HG02938 (cell line): ENCODE measurements around the gene HSPH1.

Experiments
- ATAC-seq: cut with Tn5 transposase; IDR thresholded peaks from one replicate; pipeline ENCODE4 v1.9.1; 2021; ENCODE audit warnings: mild to moderate bottlenecking, moderate library complexity; ENCODE audit not compliant: unreplicated experiment

The HSPH1 gene

GRCh38 chr13:31133621-31134020, 28.1 kb downstream of the HSPH1 start:
- ATAC-seq: no peak

- no peak for ATAC-seq
Observed at GRCh38 chr13:31131470-31131961, 30.2 kb downstream of the HSPH1 start.

GRCh38 chr13:31129419-31129818, 32.3 kb downstream of the HSPH1 start:
- ATAC-seq: no peak

GRCh38 chr13:31124204-31124603, 37.5 kb downstream of the HSPH1 start:
- no peak for ATAC-seq

GRCh38 chr13:31122544-31123260, 39.0 kb downstream of the HSPH1 start:
- no peak for ATAC-seq

GRCh38 chr13:31122143-31122542, 39.6 kb downstream of the HSPH1 start:
- ATAC-seq: no peak

GRCh38 chr13:31121379-31122140, 40.1 kb downstream of the HSPH1 start:
- no peak for ATAC-seq

GRCh38 chr13:31119966-31120700, 41.6 kb downstream of the HSPH1 start:
- no peak for ATAC-seq

- no peak for ATAC-seq
Observed at GRCh38 chr13:31119526-31119925, 42.2 kb downstream of the HSPH1 start.

GRCh38 chr13:31116224-31116623, 45.5 kb downstream of the HSPH1 start:
- ATAC-seq: no peak

- ATAC-seq: no peak
Observed at GRCh38 chr13:31115616-31116015, 46.1 kb downstream of the HSPH1 start.

- ATAC-seq: no peak
Observed at GRCh38 chr13:31114641-31115040, 47.1 kb downstream of the HSPH1 start.

- ATAC-seq: no peak
Observed at GRCh38 chr13:31111136-31111535, 50.6 kb downstream of the HSPH1 start.

GRCh38 chr13:31110617-31111016, 51.1 kb downstream of the HSPH1 start:
- no peak for ATAC-seq

- ATAC-seq: no peak
Observed at GRCh38 chr13:31110169-31110568, 51.5 kb downstream of the HSPH1 start.

GRCh38 chr13:31107109-31107508, 54.6 kb downstream of the HSPH1 start:
- no peak for ATAC-seq

GRCh38 chr13:31105856-31106255, 55.8 kb downstream of the HSPH1 start:
- ATAC-seq: no peak

- no peak for ATAC-seq
Observed at GRCh38 chr13:31105020-31105795, 56.5 kb downstream of the HSPH1 start.

- no peak for ATAC-seq
Observed at GRCh38 chr13:31102905-31103304, 58.8 kb downstream of the HSPH1 start.

- ATAC-seq: no peak
Observed at GRCh38 chr13:31101472-31102170, 60.1 kb downstream of the HSPH1 start.
